ENCODE data around the gene CHRDL2.
"Not testable (repeated sequence)": the region's sequence is repeated elsewhere in the genome, so short reads cannot be mapped to it uniquely, and the experiment has no call there.

The CHRDL2 gene

GRCh38 chr11:74731301-74732094 is at the start of gene CHRDL2:
Gene CHRDL2 (minus strand): TSS chr11:74731426. CDS start chr11:74730888, 538 bp downstream.
- DNase-seq (ENCODE audit: low read depth in 2 of 2, low spot score in 1 of 2), result no peak

- DNase-seq (ENCODE audit: low read depth in 2 of 2, low spot score in 1 of 2), result no peak
Measured at GRCh38 chr11:74780248-74781005, 49.2 kb upstream of the CHRDL2 start.

- no peak for DNase-seq (ENCODE audit: low read depth in 2 of 2, low spot score in 1 of 2)
Measured at GRCh38 chr11:74778581-74778980, 47.4 kb upstream of the CHRDL2 start.

- DNase-seq (ENCODE audit: low read depth in 2 of 2, low spot score in 1 of 2), result no peak
Measured at GRCh38 chr11:74777877-74778276, 46.7 kb upstream of the CHRDL2 start.

- DNase-seq (ENCODE audit: low read depth in 2 of 2, low spot score in 1 of 2), result no peak
Measured at GRCh38 chr11:74777038-74777437, 45.8 kb upstream of the CHRDL2 start.

- no peak for DNase-seq (ENCODE audit: low read depth in 2 of 2, low spot score in 1 of 2)
Measured at GRCh38 chr11:74776546-74776945, 45.3 kb upstream of the CHRDL2 start.

- DNase-seq (ENCODE audit: low read depth in 2 of 2, low spot score in 1 of 2), result no peak
Measured at GRCh38 chr11:74775762-74776161, 44.5 kb upstream of the CHRDL2 start.

GRCh38 chr11:74773476-74773875 is 42.2 kb upstream of the CHRDL2 start:
- no peak for DNase-seq (ENCODE audit: low read depth in 2 of 2, low spot score in 1 of 2)

- DNase-seq (ENCODE audit: low read depth in 2 of 2, low spot score in 1 of 2), result no peak
Measured at GRCh38 chr11:74771139-74771538, 39.9 kb upstream of the CHRDL2 start.

GRCh38 chr11:74770456-74770855 is 39.2 kb upstream of the CHRDL2 start:
- DNase-seq (ENCODE audit: low read depth in 2 of 2, low spot score in 1 of 2), result no peak

GRCh38 chr11:74769055-74769707 is 38.0 kb upstream of the CHRDL2 start:
- no peak for DNase-seq (ENCODE audit: low read depth in 2 of 2, low spot score in 1 of 2)

- DNase-seq (ENCODE audit: low read depth in 2 of 2, low spot score in 1 of 2), result not testable (repeated sequence)
Measured at GRCh38 chr11:74768172-74768651, 37.0 kb upstream of the CHRDL2 start.

- DNase-seq (ENCODE audit: low read depth in 2 of 2, low spot score in 1 of 2), result no peak
Measured at GRCh38 chr11:74766905-74767304, 35.7 kb upstream of the CHRDL2 start.

GRCh38 chr11:74756571-74756970 is 25.3 kb upstream of the CHRDL2 start:
- DNase-seq (ENCODE audit: low read depth in 2 of 2, low spot score in 1 of 2), result no peak

GRCh38 chr11:74755395-74755995 is 24.3 kb upstream of the CHRDL2 start:
- DNase-seq (ENCODE audit: low read depth in 2 of 2, low spot score in 1 of 2), result no peak

GRCh38 chr11:74754507-74755252 is 23.5 kb upstream of the CHRDL2 start:
- no peak for DNase-seq (ENCODE audit: low read depth in 2 of 2, low spot score in 1 of 2)

- DNase-seq (ENCODE audit: low read depth in 2 of 2, low spot score in 1 of 2), result no peak
Measured at GRCh38 chr11:74751303-74751702, 20.1 kb upstream of the CHRDL2 start.

GRCh38 chr11:74750598-74750997 is 19.4 kb upstream of the CHRDL2 start:
- DNase-seq (ENCODE audit: low read depth in 2 of 2, low spot score in 1 of 2), result not testable (repeated sequence)

- DNase-seq (ENCODE audit: low read depth in 2 of 2, low spot score in 1 of 2), result no peak
Measured at GRCh38 chr11:74749965-74750296, 18.7 kb upstream of the CHRDL2 start.

- DNase-seq (ENCODE audit: low read depth in 2 of 2, low spot score in 1 of 2), result peak in 1 of 2 donors; percentile 5
Measured at GRCh38 chr11:74749127-74749964, 18.1 kb upstream of the CHRDL2 start.
